Mesenchymal stem cell (in vitro differentiated cells and primary cell): ENCODE results near the gene CD6.

Experiments
- DNase-seq: peaks from one replicate; pipeline ENCODE4 v3.0.0-alpha.2; 2013
- H2AFZ ChIP-seq: one replicate; pipeline ENCODE4 v1.6.1; 2013; ENCODE audit warnings: low read depth, mild to moderate bottlenecking, control low read depth, inconsistent platforms, low read length, moderate library complexity
- H2AK5ac ChIP-seq: 2 replicates; pipeline ENCODE4 v1.6.1; 2013; ENCODE audit warnings: low read length, moderate library complexity, mild to moderate bottlenecking, inconsistent platforms; ENCODE audit not compliant: severe bottlenecking
- H2BK120ac ChIP-seq: one replicate; pipeline ENCODE4 v1.6.1; 2013; ENCODE audit warnings: low read depth, mild to moderate bottlenecking, inconsistent platforms, low read length, moderate library complexity
- H2BK12ac ChIP-seq, 2 experiments: one replicate each; pipeline ENCODE4 v1.6.1; 2013; ENCODE audit warnings: inconsistent platforms in 2 of 2, low read length in 2 of 2, mild to moderate bottlenecking in 2 of 2, moderate library complexity in 2 of 2, control low read depth in 1 of 2
- H2BK15ac ChIP-seq: one replicate; pipeline ENCODE4 v1.6.1; 2013; ENCODE audit warnings: mild to moderate bottlenecking, low read depth, inconsistent platforms; ENCODE audit not compliant: poor library complexity, severe bottlenecking
- H2BK5ac ChIP-seq: 2 replicates; pipeline ENCODE4 v1.6.1; 2013; ENCODE audit warnings: low read depth, mild to moderate bottlenecking, low read length, control low read depth, inconsistent platforms; ENCODE audit not compliant: poor library complexity, severe bottlenecking
- H3K14ac ChIP-seq, 2 experiments: one replicate each; pipeline ENCODE4 v1.6.1; 2013; ENCODE audit warnings: inconsistent platforms in 2 of 2, low read length in 2 of 2, control low read depth in 1 of 2, mild to moderate bottlenecking in 1 of 2, moderate library complexity in 1 of 2
- H3K18ac ChIP-seq, 2 experiments: one replicate each; pipeline ENCODE4 v1.6.1; 2013; ENCODE audit warnings: inconsistent platforms in 2 of 2, low read length in 2 of 2, control low read depth in 1 of 2, low read depth in 1 of 2, mild to moderate bottlenecking in 1 of 2
- H3K23ac ChIP-seq, 2 experiments: one replicate each; pipeline ENCODE4 v1.6.1; 2013; ENCODE audit warnings: inconsistent platforms in 2 of 2, low read length in 2 of 2, mild to moderate bottlenecking in 2 of 2, moderate library complexity in 2 of 2, control low read depth in 1 of 2
- H3K27ac ChIP-seq: 2 replicates; pipeline ENCODE4 v1.5.1; 2013; ENCODE audit warnings: mild to moderate bottlenecking, moderate library complexity, low read length, control low read depth, inconsistent platforms; ENCODE audit not compliant: poor library complexity, severe bottlenecking
- H3K27me3 ChIP-seq, 2 experiments: 2 replicates each; pipeline versions ENCODE4 v1.6.1 to v1.7.0; 2013; ENCODE audit warnings: low read length in 2 of 2, mild to moderate bottlenecking in 2 of 2, moderate library complexity in 2 of 2, control low read depth in 1 of 2, inconsistent platforms in 1 of 2; ENCODE audit not compliant: control insufficient read depth in 1 of 2, insufficient read depth in 1 of 2
- H3K36me3 ChIP-seq, 2 experiments: 2 replicates each; pipeline versions ENCODE4 v1.6.1 to v1.7.0; 2013; ENCODE audit warnings: low read length in 2 of 2, control low read depth in 1 of 2, inconsistent platforms in 1 of 2, low read depth in 1 of 2, mild to moderate bottlenecking in 1 of 2; ENCODE audit not compliant: insufficient read depth in 2 of 2, control insufficient read depth in 1 of 2
- H3K4ac ChIP-seq, 2 experiments: one replicate each; pipeline ENCODE4 v1.6.1; 2013; ENCODE audit warnings: inconsistent platforms in 2 of 2, low read length in 2 of 2, mild to moderate bottlenecking in 2 of 2, moderate library complexity in 2 of 2, control low read depth in 1 of 2, low read depth in 1 of 2
- H3K4me1 ChIP-seq: 2 replicates; pipeline ENCODE4 v1.6.1; 2013; ENCODE audit warnings: low read depth, low read length, control low read depth; ENCODE audit not compliant: control insufficient read depth, insufficient read depth
- H3K4me2 ChIP-seq: 2 replicates; pipeline ENCODE4 v1.6.1; 2013; ENCODE audit warnings: low read length, mild to moderate bottlenecking, inconsistent platforms; ENCODE audit not compliant: poor library complexity, severe bottlenecking
- H3K4me3 ChIP-seq, 2 experiments: 2 replicates each; pipeline versions ENCODE4 v1.5.1 to v1.7.0; 2013; ENCODE audit warnings: low read length in 2 of 2, mild to moderate bottlenecking in 2 of 2, control low read depth in 1 of 2, low read depth in 1 of 2; ENCODE audit not compliant: insufficient read depth in 1 of 2
- H3K79me1 ChIP-seq: replicated peaks from 2 replicates; pipeline ENCODE4 v1.6.1; 2013; ENCODE audit warnings: mild to moderate bottlenecking, control low read depth, low read length, inconsistent platforms; ENCODE audit not compliant: poor library complexity, severe bottlenecking
- H3K9ac ChIP-seq: 2 replicates; pipeline ENCODE4 v1.7.0; 2013; ENCODE audit warnings: mild to moderate bottlenecking, low read length, moderate library complexity
- H3K9me3 ChIP-seq: 2 replicates; pipeline ENCODE4 v1.7.0; 2013; ENCODE audit warnings: mild to moderate bottlenecking, low read length; ENCODE audit not compliant: control insufficient read depth
- H4K8ac ChIP-seq: one replicate; pipeline ENCODE4 v1.6.1; 2013; ENCODE audit warnings: inconsistent platforms, mild to moderate bottlenecking, low read length, moderate library complexity
- H4K91ac ChIP-seq: one replicate; pipeline ENCODE4 v1.6.1; 2013; ENCODE audit warnings: mild to moderate bottlenecking, low read length, inconsistent platforms
- WGBS: methylation state at CpG from one replicate; pipeline ENCODE4 v1.1.7; 2013; ENCODE audit warnings: mixed read lengths; 5-methylcytosine and 5-hydroxymethylcytosine counted together

The CD6 gene

GRCh38 chr11:61007956-61008896 is 36.7 kb downstream of the CD6 start:
- 24% methylated on average over 51 of the region's 54 CpGs for WGBS

GRCh38 chr11:61008971-61009370 is 37.5 kb downstream of the CD6 start:
- H2BK120ac ChIP-seq = no peak overlapping the region
- H2BK12ac ChIP-seq = no peak overlapping the region
- H2BK5ac ChIP-seq = no peak overlapping the region
- no peak overlapping the region for H3K27ac ChIP-seq
- no peak overlapping the region for H3K9ac ChIP-seq
- no peak overlapping the region for H2AK5ac ChIP-seq
- no peaks in the 10 kb centered on the region for H3K9me3 ChIP-seq
- H3K4ac ChIP-seq = no peak overlapping the region
- H4K91ac ChIP-seq = no peak overlapping the region
- H3K23ac ChIP-seq = no peak overlapping the region
- peaks cover 0 to 87% of the 10 kb centered on the region in 2 experiments for H3K27me3 ChIP-seq
- no peak overlapping the region for H2AFZ ChIP-seq
- no peaks in the 10 kb centered on the region for H3K36me3 ChIP-seq
- no peak overlapping the region for H3K14ac ChIP-seq
- H3K4me3 ChIP-seq = no peak overlapping the region
- H3K4me2 ChIP-seq = no peak overlapping the region
- H3K79me1 ChIP-seq = no peaks in the 10 kb centered on the region
- H3K18ac ChIP-seq = no peak overlapping the region
- 74% methylated on average over 4 of the region's 5 CpGs for WGBS
- H4K8ac ChIP-seq = no peak overlapping the region
- H2BK15ac ChIP-seq = no peak overlapping the region
- no peak for DNase-seq
- H3K4me1 ChIP-seq = peaks cover 48% of the 10 kb centered on the region

More at GRCh38 chr11:61007956-61008896, 36.7 kb downstream of the CD6 start:
- Histone ChIP-seq H2BK5ac (no peak overlapping the region), H3K27me3 (peaks cover 0 to 86% of the 10 kb centered on the region in 2 experiments), H2BK15ac (no peak overlapping the region), H3K9ac (no peak overlapping the region), H3K9me3 (no peaks in the 10 kb centered on the region), H3K4me3 (peak overlapping the region; percentile 37 to 48), H2BK12ac (no peak overlapping the region), H3K18ac (no peak overlapping the region), H3K14ac (no peak overlapping the region), H3K27ac (no peak overlapping the region), H2AK5ac (no peak overlapping the region), H3K4me1 (peaks cover 41% of the 10 kb centered on the region), H4K8ac (no peak overlapping the region), H4K91ac (no peak overlapping the region), H2BK120ac (no peak overlapping the region), H3K36me3 (no peaks in the 10 kb centered on the region), H3K23ac (no peak overlapping the region), H3K4me2 (peak overlapping the region; percentile 97), H3K4ac (no peak overlapping the region), H3K79me1 (no peaks in the 10 kb centered on the region), H2AFZ (no peak overlapping the region)
- DNase-seq = no peak

- DNase-seq = no peak
- H3K36me3 ChIP-seq = no peaks in the 10 kb centered on the region
- H3K4ac ChIP-seq = no peak overlapping the region
- no peak overlapping the region for H2BK120ac ChIP-seq
- no peak overlapping the region for H3K23ac ChIP-seq
- no peak overlapping the region for H2AK5ac ChIP-seq
- peaks cover 0 to 88% of the 10 kb centered on the region in 2 experiments for H3K27me3 ChIP-seq
- H3K4me1 ChIP-seq = peaks cover 46% of the 10 kb centered on the region
- no peaks in the 10 kb centered on the region for H3K9me3 ChIP-seq
- H3K4me2 ChIP-seq = no peak overlapping the region
- 69% methylated on average over 15 of the region's 15 CpGs for WGBS
- no peak overlapping the region for H2BK12ac ChIP-seq
- H3K9ac ChIP-seq = no peak overlapping the region
- H2AFZ ChIP-seq = no peak overlapping the region
- H2BK5ac ChIP-seq = no peak overlapping the region
- no peaks in the 10 kb centered on the region for H3K79me1 ChIP-seq
- H3K27ac ChIP-seq = no peak overlapping the region
- no peak overlapping the region for H2BK15ac ChIP-seq
- H3K14ac ChIP-seq = no peak overlapping the region
- H4K8ac ChIP-seq = no peak overlapping the region
- H3K4me3 ChIP-seq = no peak overlapping the region
- no peak overlapping the region for H4K91ac ChIP-seq
- no peak overlapping the region for H3K18ac ChIP-seq
These were observed 38.2 kb downstream of the CD6 start for GRCh38 chr11:61009392-61010275.
